HEK293T (cell line): ENCODE data around the gene KPNA1.

Experiments used
- ARNT ChIP-seq: fragments of 450-650 bp; IDR thresholded peaks from 2 replicates; pipeline ENCODE4 v1.6.1; 2017; ENCODE audit warnings: mild to moderate bottlenecking
- BHLHE40 ChIP-seq: fragments of 450-650 bp; IDR thresholded peaks from 2 replicates; pipeline ENCODE4 v1.6.1; 2016; ENCODE audit warnings: mild to moderate bottlenecking, moderate library complexity, borderline replicate concordance
- FOXK2 ChIP-seq: fragments of 450-650 bp; IDR thresholded peaks from 2 replicates; pipeline ENCODE4 v1.6.1; 2016; ENCODE audit warnings: mild to moderate bottlenecking
- FOXM1 ChIP-seq: fragments of 450-650 bp; IDR thresholded peaks from 2 replicates; pipeline ENCODE4 v1.6.1; 2017; ENCODE audit warnings: mild to moderate bottlenecking, borderline replicate concordance
- HDGF ChIP-seq: fragments of 450-650 bp; IDR thresholded peaks from 2 replicates; pipeline ENCODE4 v1.6.1; 2017; ENCODE audit warnings: antibody characterized with exemption, borderline replicate concordance
- NFRKB ChIP-seq: fragments of 450-650 bp; IDR thresholded peaks from 2 replicates; pipeline ENCODE4 v1.6.1; 2016; ENCODE audit warnings: mild to moderate bottlenecking, moderate library complexity

- TF ChIP-seq NFRKB, result no peak
- no peak for TF ChIP-seq HDGF
- TF ChIP-seq FOXM1, result no peak
- TF ChIP-seq ARNT, result no peak
- TF ChIP-seq BHLHE40, result no peak
- TF ChIP-seq FOXK2, result no peak
Measured at GRCh38 chr3:122416966-122417365, 97.8 kb downstream of the KPNA1 start.
